Panc1 (cell line): ENCODE data around the gene CFAP119.

Experiments
- POLR2AphosphoS5 ChIP-seq: IDR thresholded peaks from 2 replicates; pipeline ENCODE4 v1.6.1; 2012; ENCODE audit warnings: mild to moderate bottlenecking, low read depth, low read length, moderate library complexity
- SIN3A ChIP-seq: IDR thresholded peaks from 2 replicates; pipeline ENCODE4 v1.6.1; 2012; ENCODE audit warnings: low read depth, mild to moderate bottlenecking, low read length, moderate library complexity, borderline replicate concordance; ENCODE audit not compliant: insufficient read depth
- TCF7L2 ChIP-seq: IDR thresholded peaks from 2 replicates; pipeline ENCODE4 v1.6.1; 2011; ENCODE audit warnings: mild to moderate bottlenecking, low read depth, low read length, inconsistent platforms
- TF ChIP-seq, protein P1 (sequence below): fragments of 450-650 bp; IDR thresholded peaks from 2 replicates; pipeline ENCODE4 v1.5.1; 2017; ENCODE audit warnings: mild to moderate bottlenecking
- TF ChIP-seq, protein P2 (sequence below), 2 experiments: IDR thresholded peaks; 2 replicates each; pipeline ENCODE4 v1.6.1; 2011 to 2012; ENCODE audit warnings: low read depth in 2 of 2, control low read depth in 1 of 2, low read length in 1 of 2, mild to moderate bottlenecking in 1 of 2, moderate library complexity in 1 of 2; ENCODE audit not compliant: insufficient read depth in 1 of 2

DNA sequence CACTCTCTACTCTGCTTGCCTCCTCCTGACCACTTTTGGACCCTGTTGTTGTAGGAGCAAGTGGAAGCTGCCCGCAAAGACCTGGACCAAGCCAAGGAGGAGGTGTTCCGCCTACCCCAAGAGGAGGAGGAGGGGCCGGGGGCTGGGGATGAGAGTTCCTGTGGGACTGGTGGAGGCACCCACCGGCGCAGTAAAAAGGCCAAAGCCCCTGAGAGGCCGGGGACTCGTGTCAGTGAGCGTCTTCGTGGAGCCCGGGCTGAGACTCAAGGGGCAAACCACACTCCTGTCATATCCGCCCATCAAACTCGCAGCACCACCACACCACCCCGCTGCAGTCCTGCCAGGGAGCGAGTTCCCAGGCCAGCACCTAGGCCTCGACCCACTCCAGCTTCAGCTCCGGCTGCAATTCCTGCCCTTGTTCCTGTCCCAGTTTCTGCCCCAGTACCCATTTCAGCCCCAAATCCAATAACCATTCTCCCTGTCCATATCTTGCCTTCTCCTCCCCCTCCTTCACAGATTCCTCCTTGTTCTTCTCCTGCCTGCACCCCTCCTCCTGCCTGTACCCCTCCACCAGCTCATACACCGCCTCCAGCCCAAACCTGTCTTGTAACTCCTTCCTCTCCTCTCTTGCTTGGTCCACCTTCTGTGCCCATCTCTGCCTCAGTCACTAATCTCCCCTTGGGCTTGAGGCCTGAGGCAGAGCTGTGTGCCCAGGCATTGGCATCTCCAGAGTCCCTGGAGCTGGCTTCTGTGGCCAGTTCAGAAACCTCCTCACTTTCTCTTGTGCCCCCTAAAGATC lies 24.7 kb downstream of the CFAP119 start:
- TF ChIP-seq, protein P1, sequence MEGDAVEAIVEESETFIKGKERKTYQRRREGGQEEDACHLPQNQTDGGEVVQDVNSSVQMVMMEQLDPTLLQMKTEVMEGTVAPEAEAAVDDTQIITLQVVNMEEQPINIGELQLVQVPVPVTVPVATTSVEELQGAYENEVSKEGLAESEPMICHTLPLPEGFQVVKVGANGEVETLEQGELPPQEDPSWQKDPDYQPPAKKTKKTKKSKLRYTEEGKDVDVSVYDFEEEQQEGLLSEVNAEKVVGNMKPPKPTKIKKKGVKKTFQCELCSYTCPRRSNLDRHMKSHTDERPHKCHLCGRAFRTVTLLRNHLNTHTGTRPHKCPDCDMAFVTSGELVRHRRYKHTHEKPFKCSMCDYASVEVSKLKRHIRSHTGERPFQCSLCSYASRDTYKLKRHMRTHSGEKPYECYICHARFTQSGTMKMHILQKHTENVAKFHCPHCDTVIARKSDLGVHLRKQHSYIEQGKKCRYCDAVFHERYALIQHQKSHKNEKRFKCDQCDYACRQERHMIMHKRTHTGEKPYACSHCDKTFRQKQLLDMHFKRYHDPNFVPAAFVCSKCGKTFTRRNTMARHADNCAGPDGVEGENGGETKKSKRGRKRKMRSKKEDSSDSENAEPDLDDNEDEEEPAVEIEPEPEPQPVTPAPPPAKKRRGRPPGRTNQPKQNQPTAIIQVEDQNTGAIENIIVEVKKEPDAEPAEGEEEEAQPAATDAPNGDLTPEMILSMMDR = no peak
- TF ChIP-seq, protein P2, sequence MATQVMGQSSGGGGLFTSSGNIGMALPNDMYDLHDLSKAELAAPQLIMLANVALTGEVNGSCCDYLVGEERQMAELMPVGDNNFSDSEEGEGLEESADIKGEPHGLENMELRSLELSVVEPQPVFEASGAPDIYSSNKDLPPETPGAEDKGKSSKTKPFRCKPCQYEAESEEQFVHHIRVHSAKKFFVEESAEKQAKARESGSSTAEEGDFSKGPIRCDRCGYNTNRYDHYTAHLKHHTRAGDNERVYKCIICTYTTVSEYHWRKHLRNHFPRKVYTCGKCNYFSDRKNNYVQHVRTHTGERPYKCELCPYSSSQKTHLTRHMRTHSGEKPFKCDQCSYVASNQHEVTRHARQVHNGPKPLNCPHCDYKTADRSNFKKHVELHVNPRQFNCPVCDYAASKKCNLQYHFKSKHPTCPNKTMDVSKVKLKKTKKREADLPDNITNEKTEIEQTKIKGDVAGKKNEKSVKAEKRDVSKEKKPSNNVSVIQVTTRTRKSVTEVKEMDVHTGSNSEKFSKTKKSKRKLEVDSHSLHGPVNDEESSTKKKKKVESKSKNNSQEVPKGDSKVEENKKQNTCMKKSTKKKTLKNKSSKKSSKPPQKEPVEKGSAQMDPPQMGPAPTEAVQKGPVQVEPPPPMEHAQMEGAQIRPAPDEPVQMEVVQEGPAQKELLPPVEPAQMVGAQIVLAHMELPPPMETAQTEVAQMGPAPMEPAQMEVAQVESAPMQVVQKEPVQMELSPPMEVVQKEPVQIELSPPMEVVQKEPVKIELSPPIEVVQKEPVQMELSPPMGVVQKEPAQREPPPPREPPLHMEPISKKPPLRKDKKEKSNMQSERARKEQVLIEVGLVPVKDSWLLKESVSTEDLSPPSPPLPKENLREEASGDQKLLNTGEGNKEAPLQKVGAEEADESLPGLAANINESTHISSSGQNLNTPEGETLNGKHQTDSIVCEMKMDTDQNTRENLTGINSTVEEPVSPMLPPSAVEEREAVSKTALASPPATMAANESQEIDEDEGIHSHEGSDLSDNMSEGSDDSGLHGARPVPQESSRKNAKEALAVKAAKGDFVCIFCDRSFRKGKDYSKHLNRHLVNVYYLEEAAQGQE (IDR thresholded peaks at IDR 0.05; ENCODE audit: insufficient read depth in 1 of 2, low read depth in 2 of 2, low read length in 1 of 2) = no peak
- TF ChIP-seq POLR2AphosphoS5 (no peak), TCF7L2 (no peak), SIN3A (no peak)
